NCI-H82 (cell line): ENCODE results near the gene ARHGAP4.
A peak's percentile ranks its signal among the peaks of the same experiment; 100 is the strongest.

Experiments
- DNase-seq: peaks from one replicate; lab custom pipeline; 2025; lab: John Stamatoyannopoulos, UW

ARHGAP4 gene

DNA sequence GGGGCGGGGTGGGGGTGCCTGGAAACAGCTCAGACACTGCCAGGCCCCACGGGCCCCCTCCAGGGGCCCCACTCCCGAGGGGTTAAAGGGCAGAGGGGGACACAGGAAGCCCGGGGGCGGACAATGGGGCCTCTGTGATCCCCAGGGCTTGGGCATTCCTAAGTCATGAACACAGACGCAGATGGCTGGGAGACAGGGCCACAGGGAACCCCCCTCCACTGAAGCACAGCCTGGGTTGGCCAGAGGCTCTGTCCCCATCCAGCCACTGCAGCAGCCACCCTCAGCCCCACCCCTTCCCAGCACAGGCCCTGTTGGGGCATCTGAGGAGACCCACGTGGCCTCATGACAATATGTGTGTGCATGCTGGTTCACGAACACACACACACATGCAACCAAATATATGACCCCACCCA is 44.0 kb downstream of the ARHGAP4 start:
- peak; percentile 53 for DNase-seq

DNA sequence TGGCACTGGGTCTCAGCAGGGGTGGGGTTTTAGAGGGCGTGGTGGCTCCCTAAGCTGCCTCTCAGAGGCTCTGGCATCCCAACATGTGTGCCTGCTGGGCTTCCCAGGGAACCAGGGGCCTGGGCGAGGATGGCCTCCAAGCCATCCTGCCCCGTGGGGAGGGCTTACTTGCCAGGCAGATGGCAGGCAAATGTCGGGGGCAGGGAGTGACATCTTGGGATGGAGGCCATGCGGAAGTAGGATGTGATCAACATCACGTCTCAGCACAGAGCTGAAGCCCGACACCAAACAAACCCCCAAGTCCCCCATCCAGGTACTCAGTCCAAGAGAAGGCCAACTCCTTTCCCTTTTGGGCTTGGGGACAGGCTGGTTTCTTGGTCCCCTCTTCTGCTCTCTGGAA is 44.8 kb downstream of the ARHGAP4 start:
- peak; percentile 27 for DNase-seq

DNA sequence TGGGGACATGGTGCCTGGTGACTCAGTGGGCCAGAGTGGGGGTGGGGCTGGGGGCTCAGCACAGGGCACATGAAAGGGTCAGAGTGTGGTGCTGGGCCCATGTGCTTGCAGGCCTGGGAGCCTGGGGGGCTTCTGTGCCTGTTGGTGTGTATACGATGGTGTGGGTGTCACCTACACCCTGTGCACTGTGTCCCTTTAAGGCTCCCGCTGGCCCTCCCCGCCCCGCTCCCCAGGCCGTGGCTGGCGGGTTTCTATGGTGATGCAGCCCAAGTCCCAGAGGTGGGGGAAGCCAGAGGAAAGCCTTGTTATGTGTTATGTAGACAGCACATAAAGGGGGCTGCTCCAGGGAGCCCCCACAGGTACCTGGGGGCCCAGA is 45.6 kb downstream of the ARHGAP4 start:
- peak; percentile 24 for DNase-seq

- no peak for DNase-seq
Observed at GRCh38 chrX:153879741-153880439, 46.2 kb downstream of the ARHGAP4 start.

- peak; percentile 91 for DNase-seq
Observed at GRCh38 chrX:153878969-153879653, 47.0 kb downstream of the ARHGAP4 start.

GRCh38 chrX:153878345-153878744 is 47.7 kb downstream of the ARHGAP4 start:
- DNase-seq, result peak; percentile 41

DNA sequence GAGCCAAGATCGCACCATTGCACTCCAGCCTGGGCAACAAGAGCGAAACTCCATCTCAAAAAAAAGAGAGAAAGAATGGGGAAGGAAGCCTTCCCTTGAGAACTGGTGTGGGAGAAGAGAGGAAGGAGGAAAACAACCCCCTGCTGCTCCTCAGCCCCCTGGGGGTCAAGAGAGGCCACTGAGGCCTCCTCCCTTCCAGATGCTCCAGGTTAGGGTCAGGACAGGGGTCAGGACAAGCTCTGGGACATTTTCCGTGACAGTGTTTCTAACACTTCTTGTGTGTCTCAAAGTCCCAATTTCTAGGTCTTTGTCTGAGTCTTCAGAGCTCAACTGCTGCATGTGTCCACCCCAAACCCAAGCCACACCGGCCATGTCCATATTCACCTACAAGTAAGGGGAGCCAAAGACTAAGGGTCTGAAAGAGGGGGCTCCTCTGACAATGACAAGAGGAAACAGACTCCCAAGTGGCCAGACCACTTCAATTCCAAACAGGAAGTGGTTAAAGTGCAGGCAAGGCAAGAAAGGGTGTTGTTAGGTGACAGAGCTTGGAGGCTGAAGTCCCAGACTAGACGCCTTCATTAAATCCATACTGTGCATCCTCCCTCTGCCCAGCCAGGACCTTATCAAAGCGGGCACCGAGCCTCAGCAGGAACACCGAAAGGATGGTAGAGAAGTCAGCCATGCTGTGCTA is 48.3 kb downstream of the ARHGAP4 start:
- DNase-seq, result no peak

DNA sequence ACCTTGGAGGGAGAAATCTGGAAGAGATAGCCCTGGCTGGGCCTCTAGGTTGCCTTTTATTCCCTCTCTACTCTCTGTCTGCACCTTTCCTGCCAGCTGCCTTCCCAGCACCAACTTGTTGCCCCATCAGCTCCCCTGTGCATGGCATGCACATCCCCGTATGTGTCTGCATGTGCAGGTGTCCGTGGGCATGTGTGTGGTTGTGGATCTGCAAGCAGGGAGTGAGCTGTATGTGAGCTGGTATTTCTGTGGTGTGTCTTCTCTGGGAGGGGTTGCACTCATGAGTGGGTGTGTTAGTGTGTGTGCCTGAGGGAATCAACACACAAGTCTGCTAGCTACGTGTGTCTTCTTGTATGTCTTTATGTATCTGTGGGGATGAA is 50.0 kb downstream of the ARHGAP4 start:
- DNase-seq, result no peak

- peak; percentile 77 for DNase-seq
Observed at GRCh38 chrX:153875391-153876111, 50.5 kb downstream of the ARHGAP4 start.

GRCh38 chrX:153874366-153875125 is 51.5 kb downstream of the ARHGAP4 start:
- no peak for DNase-seq

- no peak for DNase-seq
Observed at GRCh38 chrX:153874085-153874365, 52.0 kb downstream of the ARHGAP4 start.

GRCh38 chrX:153873282-153874084 is 52.6 kb downstream of the ARHGAP4 start:
- peak; percentile 96 for DNase-seq

GRCh38 chrX:153871946-153872878 is 53.9 kb downstream of the ARHGAP4 start:
- DNase-seq, result no peak

GRCh38 chrX:153871451-153871850 is 54.6 kb downstream of the ARHGAP4 start:
- peak; percentile 31 for DNase-seq

GRCh38 chrX:153870791-153871360 is 55.2 kb downstream of the ARHGAP4 start:
- peak; percentile 52 for DNase-seq

DNA sequence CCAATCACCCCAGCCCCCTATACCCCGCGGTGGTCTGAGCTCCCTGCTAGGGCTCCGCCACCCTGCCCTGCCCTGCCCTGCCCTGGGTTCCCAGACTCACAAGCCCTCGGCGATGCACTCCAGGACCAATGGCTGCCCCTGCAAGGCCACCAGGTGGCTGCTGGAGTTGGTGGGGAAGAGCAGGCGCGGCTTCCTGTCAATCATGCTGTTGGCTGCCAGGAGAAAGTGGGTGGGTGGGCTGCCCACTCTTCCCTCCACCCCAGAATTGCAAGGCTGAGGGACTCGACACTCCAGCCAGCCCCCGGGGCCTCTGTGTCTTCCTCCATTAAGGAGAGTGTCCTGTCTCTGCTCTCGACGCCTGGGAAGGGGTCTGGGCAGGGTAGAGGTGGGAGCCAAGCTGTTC is 55.8 kb downstream of the ARHGAP4 start:
- DNase-seq, result no peak

DNA sequence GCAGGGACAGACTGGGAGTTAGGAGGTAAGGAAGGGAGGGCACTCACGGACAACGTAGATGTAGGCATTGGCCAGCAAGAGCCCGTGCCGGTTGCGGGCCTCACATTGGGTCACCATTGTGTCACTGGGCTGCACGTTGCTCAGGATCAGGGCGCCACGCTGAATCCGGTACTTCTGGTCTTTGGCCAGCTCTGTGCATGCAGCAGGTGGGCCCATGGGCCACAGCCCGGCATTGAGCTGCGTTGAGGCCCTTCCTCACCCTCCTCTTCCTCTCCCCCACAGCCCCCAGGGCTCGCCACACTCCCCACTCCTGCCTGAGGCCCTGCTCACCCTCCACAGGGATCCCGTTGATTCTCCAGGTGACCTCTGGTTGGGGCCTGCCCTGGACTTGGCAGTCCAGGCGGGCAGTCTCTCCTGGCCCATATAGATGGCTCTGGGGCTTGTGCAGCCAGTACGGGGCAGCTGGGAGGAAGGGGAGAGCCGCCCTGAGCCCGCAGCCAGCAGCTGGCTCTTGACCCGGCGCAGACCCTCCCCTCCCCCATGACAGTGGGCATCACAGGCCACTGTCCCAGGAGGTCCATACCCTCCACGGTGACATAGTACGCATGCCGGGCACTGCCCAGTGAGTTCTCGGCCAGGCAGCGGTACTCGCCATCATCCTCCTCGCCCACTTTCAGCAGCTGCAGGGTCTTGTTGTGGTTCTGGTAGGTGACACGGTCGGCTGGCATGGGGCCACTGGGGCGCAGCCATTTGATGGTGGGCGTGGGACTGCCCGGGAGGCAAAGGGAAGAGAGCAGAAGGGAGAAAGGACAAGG is 56.4 kb downstream of the ARHGAP4 start:
- DNase-seq, result no peak

GRCh38 chrX:153868576-153869472 is 57.2 kb downstream of the ARHGAP4 start:
- no peak for DNase-seq
